Skin of body (tissue), 2 donors: ENCODE data around the gene CCDC91. TPM values are rescaled to one million over a fixed set of nuclear protein-coding genes. Genes with fewer than 3 reads are reported as not detected.
"Not testable (repeated sequence)": the region's sequence is repeated elsewhere in the genome, so short reads cannot be mapped to it uniquely, and the experiment has no call there.

ENCODE experiments used
- DNase-seq: peaks from one replicate; lab custom pipeline; 2025; lab: John Stamatoyannopoulos, UW
- total RNA-seq: library from RNA; depleted of rRNA; stranded (reverse); fragments of >200 nt; gene quantifications from one replicate; pipeline ENCODE4 v1.2.3, GENCODE V29; 2014

The CCDC91 gene
- total RNA-seq, 1 donor from 2014 or later: 31.2 TPM

- no peak for DNase-seq
These were observed 42.1 kb downstream of the CCDC91 start for GRCh38 chr12:28232211-28232928.

DNA sequence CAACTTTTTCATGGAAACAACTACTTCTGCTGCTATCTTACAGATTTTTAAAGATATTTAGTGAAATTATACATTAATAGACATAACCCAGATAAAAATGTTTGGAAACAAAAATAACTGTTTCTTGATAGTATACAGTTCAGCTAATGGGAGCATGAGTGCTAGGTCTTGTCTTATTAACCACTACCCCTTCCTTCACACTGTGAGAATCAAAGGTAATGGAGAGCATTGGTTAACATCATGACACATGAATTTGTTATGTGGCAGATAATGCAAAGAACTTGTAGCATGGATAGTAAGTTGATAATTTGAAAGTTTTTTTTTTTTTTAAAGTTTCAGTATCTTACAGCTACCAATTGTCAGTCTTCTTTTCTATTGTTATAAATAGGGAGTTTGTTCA, 44.2 kb downstream of the CCDC91 start:
- DNase-seq: no peak

GRCh38 chr12:28235015-28235414, 44.8 kb downstream of the CCDC91 start:
- no peak for DNase-seq

GRCh38 chr12:28235985-28236384, 45.7 kb downstream of the CCDC91 start:
- no peak for DNase-seq

- no peak for DNase-seq
These were observed 47.2 kb downstream of the CCDC91 start for GRCh38 chr12:28237423-28237822.

GRCh38 chr12:28239918-28240317, 49.7 kb downstream of the CCDC91 start:
- DNase-seq: no peak

DNA sequence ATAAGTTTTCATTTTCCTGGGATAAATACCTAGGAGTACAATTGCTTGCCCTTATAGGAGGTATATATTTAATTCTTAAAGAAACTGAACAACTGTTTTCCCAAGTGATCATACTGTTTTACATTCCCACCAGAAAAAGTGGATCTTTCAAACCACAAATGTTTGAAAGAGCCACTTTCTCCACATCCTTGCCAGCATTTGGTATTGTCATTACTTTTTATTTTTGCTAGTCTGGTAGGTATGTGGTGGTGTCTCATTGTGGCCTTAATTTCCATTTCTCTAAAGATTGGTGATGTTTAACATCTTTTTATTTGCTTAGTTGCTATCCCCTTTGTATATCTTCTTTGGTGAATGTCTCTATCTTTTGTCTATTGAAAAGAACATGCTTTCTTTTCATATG, 50.6 kb downstream of the CCDC91 start:
- no peak for DNase-seq

- DNase-seq: no peak
These were observed 51.9 kb downstream of the CCDC91 start for GRCh38 chr12:28242129-28242495.

DNA sequence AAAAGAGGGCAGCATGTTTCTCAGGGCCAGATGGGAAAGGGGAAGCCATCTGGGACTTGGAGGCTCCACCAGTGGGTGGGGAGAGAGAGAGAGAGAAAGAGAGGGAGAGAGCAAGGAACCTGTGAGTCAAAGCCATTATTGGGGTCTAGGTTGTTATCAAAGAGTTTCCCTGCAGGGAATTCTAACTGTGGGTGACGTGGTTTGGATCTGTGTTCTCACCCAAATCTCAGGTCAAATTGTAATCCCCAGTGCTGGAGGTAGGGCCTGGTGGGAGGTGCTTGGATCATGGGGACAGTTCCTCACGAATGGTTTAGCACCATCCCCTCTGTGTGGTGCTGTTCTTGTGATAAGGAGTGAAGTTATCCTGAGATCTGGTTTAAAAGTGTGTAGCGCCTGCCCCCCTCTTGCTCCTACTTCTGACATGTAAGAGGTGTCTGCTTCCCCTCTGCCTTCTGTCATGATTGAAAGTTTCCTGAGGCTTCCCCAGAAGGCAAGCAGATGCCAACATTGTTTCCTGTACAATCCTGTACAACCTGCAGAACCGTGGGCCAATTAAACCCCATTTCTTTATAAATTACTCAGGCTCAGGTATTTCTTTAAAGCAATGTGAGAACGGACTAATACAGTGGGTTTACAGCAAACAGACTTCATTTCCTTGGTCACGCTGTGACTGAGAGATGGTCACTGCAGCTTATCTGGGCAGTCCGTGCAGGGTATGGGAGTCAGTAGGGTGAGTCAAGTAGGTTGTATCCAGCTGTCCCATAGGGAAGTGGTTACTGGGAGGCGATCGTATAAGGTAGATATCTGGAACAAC, 52.4 kb downstream of the CCDC91 start:
- no peak for DNase-seq

DNA sequence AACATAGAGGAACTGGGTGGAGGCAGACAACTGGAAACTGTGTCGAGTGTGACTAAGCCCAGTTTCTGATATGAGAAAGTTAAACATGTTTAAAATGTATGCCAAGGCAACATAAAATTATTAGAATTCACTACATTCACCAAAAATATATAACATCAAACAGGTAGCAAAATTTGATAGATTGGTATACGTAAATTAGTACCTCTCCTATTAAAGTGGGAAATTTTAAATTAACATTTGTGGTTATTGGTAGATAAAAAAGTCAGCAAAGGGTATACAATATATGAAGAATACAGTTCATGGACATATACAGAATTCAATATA, 53.0 kb downstream of the CCDC91 start:
- DNase-seq: no peak

- no peak for DNase-seq
These were observed 57.5 kb downstream of the CCDC91 start for GRCh38 chr12:28247806-28248205.

- DNase-seq: no peak
These were observed 58.4 kb downstream of the CCDC91 start for GRCh38 chr12:28248555-28249145.

DNA sequence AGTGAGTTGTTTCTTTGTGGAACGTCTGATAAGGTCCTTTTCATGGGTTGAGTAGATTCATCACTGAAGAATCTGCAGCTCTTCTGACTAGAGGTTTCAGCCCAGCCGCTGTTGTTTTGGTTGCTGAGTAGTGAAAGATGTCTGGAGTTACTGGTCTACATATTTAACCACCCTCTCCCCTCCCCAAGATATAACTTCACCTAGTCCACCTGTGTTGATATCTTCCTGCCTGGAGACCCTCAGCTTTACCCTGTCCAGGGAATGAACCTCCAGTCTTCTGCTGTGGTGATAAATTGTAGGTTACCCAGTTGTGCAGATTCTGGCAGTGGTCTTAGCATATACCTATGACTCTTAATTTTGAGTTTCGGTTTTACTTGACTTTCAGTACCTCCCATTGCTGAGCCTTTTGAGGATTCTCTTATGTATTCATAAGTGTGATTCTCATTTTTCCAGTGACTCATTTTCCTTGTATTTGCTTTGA, 62.9 kb downstream of the CCDC91 start:
- no peak for DNase-seq

- DNase-seq: no peak
These were observed 67.2 kb downstream of the CCDC91 start for GRCh38 chr12:28257411-28257810.

- no peak for DNase-seq
These were observed 68.7 kb downstream of the CCDC91 start for GRCh38 chr12:28258998-28259397.

DNA sequence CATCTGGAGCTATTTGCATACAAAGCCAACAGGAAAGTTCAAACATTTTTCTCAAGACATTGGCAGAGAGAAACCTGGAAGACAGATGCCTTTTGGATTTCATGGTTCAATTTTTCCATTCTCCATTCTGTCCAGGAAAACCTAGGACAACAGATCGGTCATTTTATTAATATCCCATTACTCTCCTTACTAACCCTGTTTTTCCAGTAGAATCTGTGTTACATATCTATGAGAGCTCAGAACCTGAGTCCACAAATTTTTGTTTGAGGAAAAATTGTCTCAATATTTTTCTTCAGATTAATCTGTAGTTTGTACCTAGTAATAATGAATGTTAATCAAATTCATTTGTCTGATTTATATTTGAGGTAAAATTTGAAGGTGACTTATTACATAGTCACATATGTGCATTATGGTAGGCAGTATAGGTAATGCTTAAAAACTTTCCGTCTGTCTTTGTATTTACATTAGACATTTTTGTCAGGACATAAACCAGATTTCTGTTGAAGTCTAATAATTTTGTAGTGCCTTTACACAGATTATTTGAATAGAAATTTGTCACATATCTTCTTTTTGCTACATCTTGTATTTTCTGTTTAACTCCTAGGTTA, 75.3 kb downstream of the CCDC91 start:
- DNase-seq: no peak

GRCh38 chr12:28267920-28268607, 77.8 kb downstream of the CCDC91 start:
- not testable (repeated sequence) for DNase-seq

- no peak for DNase-seq
These were observed 78.5 kb downstream of the CCDC91 start for GRCh38 chr12:28268608-28269229.

- DNase-seq: no peak
These were observed 79.6 kb downstream of the CCDC91 start for GRCh38 chr12:28269851-28270250.

GRCh38 chr12:28278499-28278898, 88.2 kb downstream of the CCDC91 start:
- DNase-seq: no peak

DNA sequence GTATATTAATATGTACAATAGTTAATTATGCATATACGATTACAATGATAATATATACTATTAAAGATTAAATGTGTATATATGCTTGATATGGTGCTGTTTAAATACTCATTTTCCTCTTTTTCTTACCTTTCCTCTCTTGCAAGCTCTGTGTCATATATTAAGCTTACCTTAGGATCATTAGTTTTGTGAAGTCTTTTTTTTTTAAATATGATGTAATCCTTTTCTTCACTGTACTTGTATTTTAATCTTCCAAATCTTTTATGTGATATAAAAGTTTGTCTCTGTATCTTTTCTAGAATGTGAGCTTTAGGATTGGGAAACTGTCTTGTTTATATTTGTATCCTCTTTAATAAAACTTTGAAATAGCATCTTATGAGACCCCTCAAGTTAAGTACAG, 88.7 kb downstream of the CCDC91 start:
- DNase-seq: no peak
